HepG2 (cell line): Measurements from ENCODE around the gene KANSL1L. TPM values are rescaled to one million over a fixed set of nuclear protein-coding genes. Genes with fewer than 3 reads are reported as not detected.

Experiments used
- FOXA3 ChIP-seq: IDR thresholded peaks from 2 replicates; pipeline ENCODE4 v1.6.1; 2016; ENCODE audit warnings: missing genetic modification reagents, missing compliant biosample characterization
- FOXP1 ChIP-seq, 2 experiments: fragments of 450-650 bp in 1 of 2; IDR thresholded peaks; 2 replicates each; pipeline ENCODE4 v1.6.1; 2017 to 2018; ENCODE audit warnings: antibody characterized with exemption in 1 of 2
- FOXP4 ChIP-seq: sonication (generic); formaldehyde crosslinking; IDR thresholded peaks from 2 replicates; pipeline ENCODE4 v1.4.0; 2020; ENCODE audit warnings: missing genetic modification reagents
- GABPB1 ChIP-seq: IDR thresholded peaks from 2 replicates; pipeline ENCODE4 v1.6.1; 2016; ENCODE audit warnings: mild to moderate bottlenecking, missing genetic modification reagents, moderate library complexity, missing compliant biosample characterization
- HNRNPUL1 ChIP-seq: fragments of 200-400 bp; formaldehyde crosslinking; IDR thresholded peaks from 2 replicates; pipeline ENCODE4 v1.6.1; 2017; ENCODE audit warnings: low read depth, mild to moderate bottlenecking, low read length, moderate library complexity
- MTA3 ChIP-seq: sonication (generic); formaldehyde crosslinking; IDR thresholded peaks from 2 replicates; pipeline ENCODE4 v1.4.0; 2020; ENCODE audit warnings: missing genetic modification reagents
- REST ChIP-seq, 2 experiments: IDR thresholded peaks; 2 replicates each; pipeline ENCODE4 v1.6.1; 2011 to 2012; ENCODE audit warnings: low read length in 2 of 2, borderline replicate concordance in 1 of 2, low read depth in 1 of 2, mild to moderate bottlenecking in 1 of 2, moderate library complexity in 1 of 2
- SNRNP70 ChIP-seq: fragments of 200-400 bp; formaldehyde crosslinking; IDR thresholded peaks from 2 replicates; pipeline ENCODE4 v1.6.1; 2017; ENCODE audit warnings: mild to moderate bottlenecking, low read depth, low read length, moderate library complexity
- SOX13 ChIP-seq, 3 experiments: fragments of 450-650 bp in 1 of 3; sonication (generic) in 1 of 3; formaldehyde crosslinking in 1 of 3; IDR thresholded peaks in 2 of 3; conservative IDR thresholded peaks in 1 of 3; 2 replicates each; pipeline versions ENCODE4 v1.5.0 to v1.6.1; 2016 to 2020; ENCODE audit warnings: antibody characterized with exemption in 1 of 3, mild to moderate bottlenecking in 1 of 3, missing compliant biosample characterization in 1 of 3, missing genetic modification reagents in 1 of 3, moderate library complexity in 1 of 3
- TBX2 ChIP-seq: sonication (generic); formaldehyde crosslinking; IDR thresholded peaks from 2 replicates; pipeline ENCODE4 v1.5.0; 2020; ENCODE audit warnings: missing genetic modification reagents, mild to moderate bottlenecking, borderline replicate concordance
- ZBTB44 ChIP-seq: sonication (generic); formaldehyde crosslinking; IDR thresholded peaks from 2 replicates; pipeline ENCODE4 v1.4.0; 2020; ENCODE audit warnings: missing genetic modification reagents
- ZFP1 ChIP-seq: IDR thresholded peaks from 2 replicates; pipeline ENCODE4 v1.6.1; 2016
- ZNF207 ChIP-seq: fragments of 450-650 bp; IDR thresholded peaks from 2 replicates; pipeline ENCODE4 v1.6.1; 2016; ENCODE audit warnings: antibody characterized with exemption, borderline replicate concordance
- ZNF329 ChIP-seq: sonication (generic); formaldehyde crosslinking; IDR thresholded peaks from 2 replicates; pipeline ENCODE4 v1.9.0; 2021; ENCODE audit warnings: low read depth, mild to moderate bottlenecking, missing genetic modification reagents
- ZNF382 ChIP-seq: sonication (generic); formaldehyde crosslinking; IDR thresholded peaks from 2 replicates; pipeline ENCODE4 v1.5.0; 2020; ENCODE audit warnings: missing genetic modification reagents, mild to moderate bottlenecking, borderline replicate concordance
- ZNF761 ChIP-seq: sonication (generic); formaldehyde crosslinking; conservative IDR thresholded peaks from 2 replicates; pipeline ENCODE4 v1.4.0; 2020; ENCODE audit warnings: mild to moderate bottlenecking, missing genetic modification reagents
- ZNF790 ChIP-seq: sonication (generic); formaldehyde crosslinking; IDR thresholded peaks from 2 replicates; pipeline ENCODE4 v1.8.0; 2022; ENCODE audit warnings: missing genetic modification reagents, mild to moderate bottlenecking, borderline replicate concordance
- polyA plus RNA-seq, 8 experiments: library from polyadenylated mRNA; depleted of rRNA in 3 of 8; stranded (reverse) in 7 of 8; unstranded in 1 of 8; fragments of >200 nt; fragmentation: Illumina TruSeq in 4 of 8; extraction: Trizol in 4 of 8; gene quantifications; 2 replicates each; pipeline versions ENCODE4 v1.2.1 to v1.2.3, GENCODE V29; 2011 to 2016; ENCODE audit warnings: low read depth in 4 of 8, missing spikeins in 1 of 8, mixed read lengths in 1 of 8; ENCODE audit not compliant: insufficient read depth in 1 of 8
- total RNA-seq, 5 experiments: library from RNA; depleted of rRNA; stranded (reverse); fragments of >200 nt; fragmentation: Illumina TruSeq; extraction: Trizol; gene quantifications; 2 replicates each; pipeline ENCODE4 v1.2.3, GENCODE V29; 2016; ENCODE audit warnings: low read depth in 1 of 5

Gene KANSL1L
- total and polyA plus RNA-seq, 2 of the 13 experiments (the other 11 are each of a cell fraction or from before 2014, with no cell fraction given) = 5.4 to 10.3 TPM

GRCh38 chr2:210002158-210003157, 168.8 kb downstream of the KANSL1L start, which contains the start of gene RPE (continued):
- no peak for TF ChIP-seq ZNF382 (CRISPR knock-in tag)
- TF ChIP-seq ZBTB44 (CRISPR knock-in tag) = no peak
- no peak for TF ChIP-seq MTA3 (CRISPR knock-in tag)
- TF ChIP-seq FOXP1 (IDR thresholded peaks at IDR 0.05) = no peak
- TF ChIP-seq FOXP1 (CRISPR knock-in tag; IDR thresholded peaks at IDR 0.05) = no peak
- 0 out of 2 replicates have a peak, but pooled peaks have one; percentile 21 for TF ChIP-seq ZNF329 (CRISPR knock-in tag)
- TF ChIP-seq ZFP1 (CRISPR knock-in tag) = no peak
- peak; percentile 85 for TF ChIP-seq ZNF761 (CRISPR knock-in tag)
- peak; percentile 57 for TF ChIP-seq FOXA3 (CRISPR knock-in tag)
- no peak for TF ChIP-seq SOX13 (IDR thresholded peaks at IDR 0.05)
- TF ChIP-seq SOX13 (CRISPR knock-in tag; conservative IDR thresholded peaks at IDR 0.05 in 1 of 2, IDR thresholded peaks at IDR 0.05 in 1 of 2) = peak in 1 of 2 experiments; percentile 36; a peak in 1 of 4 replicates
- TF ChIP-seq TBX2 (CRISPR knock-in tag) = peak; percentile 85; the same call in 1 of the 2 replicates
- TF ChIP-seq ZNF790 = no peak
- peak in 1 of 2 experiments; percentile 38; a peak in 1 of 4 replicates for TF ChIP-seq REST (IDR thresholded peaks at IDR 0.05; ENCODE audit: borderline replicate concordance in 1 of 2, low read depth in 1 of 2, low read length in 2 of 2)
- no peak for TF ChIP-seq SNRNP70
- peak; percentile 99 for TF ChIP-seq GABPB1
- TF ChIP-seq HNRNPUL1 = no peak
- TF ChIP-seq FOXP4 (CRISPR knock-in tag) = peak; percentile 21
- TF ChIP-seq ZNF207 = no peak
